Ovary (tissue), 10 donors: ENCODE data around the gene ZNF844. TPM values are rescaled to one million over a fixed set of nuclear protein-coding genes. Genes with fewer than 3 reads are reported as not detected.

Experiments
- DNase-seq, 5 donors: peaks; one replicate each; pipeline ENCODE4 v3.0.0-alpha.2; 2019 to 2020
- H3K27ac ChIP-seq, 2 donors: fragments of 200-600 bp; one replicate each; pipeline versions ENCODE4 v1.5.1 to v1.8.0; 2019 to 2022
- H3K27me3 ChIP-seq: fragments of 200-600 bp; one replicate; pipeline ENCODE4 v1.8.0; 2022
- H3K36me3 ChIP-seq: fragments of 200-600 bp; sonication (generic); one replicate; pipeline ENCODE4 v1.5.1; 2019
- H3K4me1 ChIP-seq: one replicate; pipeline ENCODE4 v1.8.1; 2013; ENCODE audit warnings: mild to moderate bottlenecking, moderate library complexity; ENCODE audit not compliant: insufficient read depth
- H3K4me3 ChIP-seq: fragments of 200-600 bp; sonication (generic); one replicate; pipeline ENCODE4 v1.5.1; 2017
- H3K9me3 ChIP-seq, 2 donors: fragments of 200-600 bp in 1 of 2; sonication (generic) in 1 of 2; one replicate each; pipeline versions ENCODE4 v1.5.1 to v1.8.1; 2013 to 2019; ENCODE audit warnings: mild to moderate bottlenecking in 1 of 2, moderate library complexity in 1 of 2
- CTCF ChIP-seq, 3 donors: fragments of 450-650 bp in 2 of 3; fragments of 200-600 bp in 1 of 3; IDR thresholded peaks; one replicate each; pipeline versions ENCODE4 v1.5.1 to v1.8.0; 2016 to 2022; ENCODE audit warnings: antibody characterized with exemption in 3 of 3, mild to moderate bottlenecking in 1 of 3
- EP300 ChIP-seq: sonication (generic); formaldehyde crosslinking; IDR thresholded peaks from one replicate; pipeline ENCODE4 v1.6.1; 2017; ENCODE audit warnings: antibody characterized with exemption
- POLR2A ChIP-seq: fragments of 450-650 bp; IDR thresholded peaks from one replicate; pipeline ENCODE4 v1.6.1; 2017; ENCODE audit warnings: antibody characterized with exemption, mild to moderate bottlenecking, moderate library complexity
- WGBS, 3 donors: extraction: QIAGEN DNeasy Blood & Tissue Kit in 1 of 3; methylation state at CpG; one replicate each; pipeline versions ENCODE4 v1.1.5 to v1.1.7; 2013 to 2017; 5-methylcytosine and 5-hydroxymethylcytosine counted together
- intact Hi-C, 4 donors: fragments of 100-400 bp; cut with DNase I; formaldehyde crosslinking; loops; one replicate each; pipeline versions ENCODE4 v1.11.0 to v1.15.1; 2022 to 2023
- long read RNA-seq, 3 donors: library from polyadenylated mRNA in 2 of 3; unstranded in 2 of 3; transcript quantifications; one replicate each; pipeline ENCODE4 v2.0.0 and lab custom pipeline, GENCODE V29; 2021 to 2026
- polyA plus RNA-seq, 2 donors: library from polyadenylated mRNA; stranded (reverse); fragments of 200-250 nt in 1 of 2; fragments of 350-450 nt in 1 of 2; fragmentation: Illumina TruSeq in 1 of 2; extraction: RNeasy Lipid Tissue Mini Kit (QIAGEN cat#74804) in 1 of 2; gene quantifications; one replicate each; pipeline ENCODE4 v1.2.3, GENCODE V29; 2013 to 2014
- total RNA-seq, 7 donors: library from RNA; depleted of rRNA in 2 of 7; stranded (reverse); fragments of >200 nt in 2 of 7; fragmentation: NEBNext Ultra II Directional in 3 of 7; extraction: Animal tissue kit (Norgen Biotek cat#: 25700) in 3 of 7; gene quantifications; one replicate each; pipeline versions ENCODE4 v1.1.0 to v1.2.4, GENCODE V29; 2016 to 2023
- donor health status: DM: no; HTN: no; CAD: no; lungs with moderate emphysema.
- donor health status: DM: no; HTN: no; CAD: no.
- donor health status: Bipolar disorder and iron deficiency.
- donor health status: DM: yes; HTN: yes; CAD: no.
- donor health status: DM: no; HTN: no; CAD: no.
- donor health status: DM: yes; HTN: yes; CAD: no.

The ZNF844 gene
- total RNA-seq (10 to 100 TPM; 14.5 to 39.1 (median 16.8) TPM), polyA plus RNA-seq (10 to 100 TPM in 1 of 2 donors, 1 to 10 TPM in 1; 8.7 to 17.9 TPM)
- long read RNA-seq, donor 1, full-length matches to known transcripts = 5 of 7 reads
- long read RNA-seq, donor 1, partial matches to known transcripts = 0 of 7 reads
- long read RNA-seq, donor 1, other reads (novel, unspliced or antisense) = 2 of 7 reads
- long read RNA-seq, donor 2, full-length matches to known transcripts = 5 of 5 reads
- long read RNA-seq, donor 2, partial matches to known transcripts = 0 of 5 reads
- long read RNA-seq, donor 2, other reads (novel, unspliced or antisense) = 0 of 5 reads
- long read RNA-seq, donor 3, full-length matches to known transcripts = 3 of 6 reads
- long read RNA-seq, donor 3, partial matches to known transcripts = 0 of 6 reads
- long read RNA-seq, donor 3, other reads (novel, unspliced or antisense) = 3 of 6 reads

DNA sequence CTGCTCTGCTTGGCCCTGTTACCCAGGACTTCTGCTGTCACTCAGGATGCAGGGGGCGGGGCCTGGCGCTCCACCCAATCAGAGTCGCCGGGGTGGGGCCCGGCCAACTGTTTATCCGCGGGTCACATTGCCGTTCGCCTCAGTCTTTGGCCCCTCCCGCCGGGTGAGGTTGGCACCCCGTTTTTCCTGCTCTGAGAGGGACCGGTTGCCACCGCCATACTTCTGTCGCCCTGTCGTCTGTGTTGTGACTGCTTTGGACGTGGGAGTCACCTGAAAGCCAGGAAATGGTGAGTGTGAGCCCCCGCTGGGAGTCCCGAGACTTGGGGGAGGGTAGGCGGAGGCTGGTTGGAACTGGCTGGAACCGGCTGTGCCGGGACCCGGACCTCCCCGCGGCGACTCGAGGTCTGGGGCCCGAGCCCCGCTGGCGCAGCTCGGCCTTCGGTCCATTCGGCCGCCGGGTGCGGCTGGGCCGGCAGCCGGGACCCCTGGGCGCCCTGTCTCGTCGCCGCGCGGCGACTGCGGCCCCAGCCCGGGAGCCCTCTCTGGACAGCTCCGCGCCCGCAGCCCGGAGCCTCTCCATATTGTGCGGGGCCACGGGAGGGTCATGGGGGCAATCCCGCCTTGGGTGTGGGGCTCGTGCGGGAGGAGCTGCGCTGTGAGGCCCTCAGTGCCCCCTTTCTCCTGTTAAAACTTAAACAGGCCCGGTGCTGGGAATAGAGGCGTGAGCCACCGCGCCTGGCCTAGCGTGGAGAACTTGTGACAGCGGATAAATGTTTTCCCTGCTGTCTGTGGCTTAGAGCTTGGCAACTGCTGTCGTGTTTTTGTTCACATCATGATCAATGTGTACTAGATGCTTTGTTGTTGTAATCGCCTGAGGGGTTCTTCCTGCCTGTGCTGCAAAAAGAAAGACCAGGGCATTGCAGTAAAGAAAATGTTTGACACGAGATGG is at the start of gene ZNF844:
Gene ZNF844, plus strand, starts transcription at position 142 of the 949 bp plus-strand sequence. Its CDS starts 143 bp downstream, at position 285.
- Histone ChIP-seq H3K27me3 (no peaks in the 10 kb centered on the region), H3K36me3 (no peaks in the 10 kb centered on the region), H3K4me3 (peak within 1 kb of the TSS; percentile 86), H3K27ac (peak within 1 kb of the TSS; percentile 75 to 92), H3K9me3 (peaks cover 0 to 12% of the 10 kb centered on the region in 2 donors), H3K4me1 (peaks cover 9% of the 10 kb centered on the region)
- TF ChIP-seq POLR2A = peak; percentile 88
- TF ChIP-seq EP300 = no peak
- peak in 2 of 3 donors; percentile 13 to 15 for TF ChIP-seq CTCF (IDR thresholded peaks at IDR 0.05)
- peak; percentile 97 to 98 (median 98) for DNase-seq
- WGBS, 3 donors = 1 to 2% (median 1%) methylated on average over 46 to 66 of the region's 66 CpGs
- intact Hi-C loops = loop anchor here in 3 of 4 donors (2.0 to 10.0 kb wide), 3 partner anchors 76 to 80 kb away; partner anchors contain the start of gene ZNF20 (in 3 of the 3)

DNA sequence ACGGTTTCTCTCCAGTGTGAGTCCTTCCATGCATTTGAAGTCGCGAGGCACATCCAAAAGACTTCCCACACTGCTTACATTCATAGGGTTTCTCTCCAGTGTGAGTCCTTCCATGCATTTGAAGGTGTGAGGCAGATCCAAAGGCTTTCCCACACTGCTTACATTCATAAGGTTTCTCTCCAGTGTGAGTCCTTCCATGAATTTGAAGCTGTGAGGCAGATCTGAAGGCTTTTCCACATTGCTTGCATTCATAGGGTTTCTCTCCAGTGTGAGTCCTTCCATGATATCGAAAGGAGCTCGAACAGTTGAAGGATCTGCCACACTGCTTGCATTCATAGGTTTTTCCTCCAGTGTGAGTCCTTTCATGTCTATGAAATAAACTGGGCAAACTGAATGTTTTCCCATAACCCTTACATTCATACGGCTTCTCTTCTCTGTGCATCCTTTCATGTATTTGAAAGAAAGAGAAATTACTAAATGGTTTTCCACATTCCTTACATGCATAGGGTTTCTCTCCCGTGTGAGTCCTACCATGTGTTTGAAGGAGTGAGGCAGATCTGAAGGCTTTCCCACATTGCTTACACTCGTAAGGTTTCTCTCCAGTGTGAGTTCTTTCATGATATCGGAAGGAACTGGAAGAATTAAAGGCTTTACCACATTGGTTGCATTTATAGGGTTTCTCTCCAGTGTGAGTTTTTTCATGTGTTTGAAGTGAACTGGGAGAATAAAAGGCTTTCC is 49.3 kb upstream of the ZNF844 start:
- Histone ChIP-seq H3K36me3 (no peaks in the 10 kb centered on the region), H3K27ac (no peak overlapping the region), H3K9me3 (peaks cover 3 to 51% of the 10 kb centered on the region in 2 donors), H3K27me3 (no peaks in the 10 kb centered on the region), H3K4me3 (no peak overlapping the region), H3K4me1 (no peaks in the 10 kb centered on the region)
- intact Hi-C loops = no loop called here
- 96 to 98% (median 97%) methylated on average over 9 of the region's 9 CpGs for WGBS, 3 donors
- no peak for DNase-seq
- TF ChIP-seq EP300 = no peak
- no peak for TF ChIP-seq POLR2A
- TF ChIP-seq CTCF (IDR thresholded peaks at IDR 0.05) = no peak

- Histone ChIP-seq H3K4me1 (no peaks in the 10 kb centered on the region), H3K9me3 (peaks cover 3 to 51% of the 10 kb centered on the region in 2 donors), H3K27me3 (no peaks in the 10 kb centered on the region), H3K36me3 (no peaks in the 10 kb centered on the region), H3K4me3 (no peak overlapping the region), H3K27ac (no peak overlapping the region)
- TF ChIP-seq EP300 (no peak), POLR2A (no peak), CTCF (IDR thresholded peaks at IDR 0.05) (no peak)
- intact Hi-C loops = no loop called here
- no peak for DNase-seq
- 69 to 84% (median 78%) methylated on average over 2 of the region's 2 CpGs for WGBS, 3 donors
Measured at GRCh38 chr19:12015753-12016116, 48.8 kb upstream of the ZNF844 start.

DNA sequence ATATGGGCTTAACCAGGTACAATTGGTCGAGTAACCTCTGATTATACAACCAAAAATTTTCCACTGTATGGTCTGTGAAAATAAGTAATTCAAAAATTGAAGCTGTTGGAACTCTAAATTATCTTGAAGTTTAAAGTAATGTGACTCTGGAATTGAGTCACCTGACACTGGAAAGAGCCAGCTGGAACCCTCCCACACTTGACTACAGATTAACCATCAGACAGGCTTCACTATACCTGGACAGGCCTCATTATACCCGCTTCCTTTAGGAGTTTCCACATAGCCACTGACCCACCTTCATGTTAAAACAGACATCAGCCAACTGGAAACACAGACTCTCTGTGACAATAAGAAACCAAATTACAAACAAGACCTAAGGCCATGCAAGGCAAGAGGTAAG is 30.3 kb upstream of the ZNF844 start:
- TF ChIP-seq CTCF (IDR thresholded peaks at IDR 0.05) = no peak
- no peak for TF ChIP-seq EP300
- TF ChIP-seq POLR2A = no peak
- H3K4me3 ChIP-seq = no peak overlapping the region
- H3K4me1 ChIP-seq = peaks cover 6% of the 10 kb centered on the region
- WGBS, 3 donors = 60 to 72% (median 71%) methylated on average over 2 of the region's 2 CpGs
- intact Hi-C loops = no loop called here
- no peak for DNase-seq
- H3K9me3 ChIP-seq = no peaks in the 10 kb centered on the region
- no peaks in the 10 kb centered on the region for H3K36me3 ChIP-seq
- no peak overlapping the region for H3K27ac ChIP-seq
- H3K27me3 ChIP-seq = no peaks in the 10 kb centered on the region
